Fibroblast of lung (primary cell): ENCODE measurements around the gene FAM167B.
"Not testable (repeated sequence)": the region's sequence is repeated elsewhere in the genome, so short reads cannot be mapped to it uniquely, and the experiment has no call there.

Experiments
- CTCF ChIP-seq, 2 donors: IDR thresholded peaks in 1 of 2; conservative IDR thresholded peaks in 1 of 2; 1 replicate in 1 of 2; 2 replicates in 1 of 2; pipeline ENCODE4 v1.5.1; 2011 to 2012; ENCODE audit warnings: low read length in 2 of 2, control low read depth in 1 of 2, inconsistent platforms in 1 of 2, low read depth in 1 of 2, mild to moderate bottlenecking in 1 of 2
- EZH2 ChIP-seq: IDR thresholded peaks from 2 replicates; pipeline ENCODE4 v1.5.1; 2012; ENCODE audit warnings: low read length, control low read depth, mild to moderate bottlenecking; ENCODE audit errors: missing control alignments

- TF ChIP-seq CTCF (conservative IDR thresholded peaks at IDR 0.05 in 1 of 2, IDR thresholded peaks at IDR 0.05 in 1 of 2; ENCODE audit: low read depth in 1 of 2, low read length in 2 of 2); EZH2: not testable (repeated sequence)
Measured at GRCh38 chr1:32263236-32263593, 16.2 kb downstream of the FAM167B start.
